Sigmoid colon (tissue), 7 donors: ENCODE results near the gene MED13L. TPM values are rescaled to one million over a fixed set of nuclear protein-coding genes. Genes with fewer than 3 reads are reported as not detected.

Experiments used
- DNase-seq: peaks from one replicate; pipeline ENCODE4 v3.0.0-alpha.2; 2019
- H3K27ac ChIP-seq, 4 donors: fragments of 200-600 bp; sonication (generic); one replicate each; pipeline ENCODE4 v1.5.1; 2016 to 2019; ENCODE audit warnings: mild to moderate bottlenecking in 1 of 4
- H3K27me3 ChIP-seq, 3 donors: fragments of 200-600 bp; sonication (generic); one replicate each; pipeline ENCODE4 v1.5.1; 2019; ENCODE audit warnings: mild to moderate bottlenecking in 1 of 3
- H3K36me3 ChIP-seq, 4 donors: fragments of 200-600 bp; sonication (generic); one replicate each; pipeline ENCODE4 v1.5.1; 2016 to 2019
- H3K4me1 ChIP-seq, 4 donors: fragments of 200-600 bp; sonication (generic); one replicate each; pipeline ENCODE4 v1.5.1; 2017 to 2019
- H3K4me3 ChIP-seq, 4 donors: fragments of 200-600 bp; sonication (generic); one replicate each; pipeline ENCODE4 v1.5.1; 2017 to 2019; ENCODE audit warnings: mild to moderate bottlenecking in 2 of 4, moderate library complexity in 1 of 4
- H3K9me3 ChIP-seq, 4 donors: fragments of 200-600 bp in 3 of 4; sonication (generic) in 3 of 4; one replicate each; pipeline versions ENCODE4 v1.5.1 to v1.6.1; 2013 to 2019
- CTCF ChIP-seq, 4 experiments: fragments of 450-650 bp in 3 of 4; fragments of 200-600 bp in 1 of 4; IDR thresholded peaks; one replicate each; pipeline ENCODE4 v1.5.1; 2016 to 2019; ENCODE audit warnings: antibody characterized with exemption in 4 of 4, mild to moderate bottlenecking in 3 of 4, moderate library complexity in 2 of 4
- EP300 ChIP-seq, 4 donors: sonication (generic); formaldehyde crosslinking; IDR thresholded peaks; one replicate each; pipeline ENCODE4 v1.6.1; 2017; ENCODE audit warnings: antibody characterized with exemption in 4 of 4
- POLR2A ChIP-seq, 2 donors: fragments of 450-650 bp; IDR thresholded peaks; one replicate each; pipeline ENCODE4 v1.6.1; 2016; ENCODE audit warnings: antibody characterized with exemption in 2 of 2, mild to moderate bottlenecking in 2 of 2, moderate library complexity in 2 of 2
- POLR2AphosphoS5 ChIP-seq, 4 donors: sonication (generic); formaldehyde crosslinking; IDR thresholded peaks; one replicate each; pipeline ENCODE4 v1.6.1; 2017; ENCODE audit warnings: antibody characterized with exemption in 4 of 4
- WGBS, 2 donors: extraction: QIAGEN DNeasy Blood & Tissue Kit; methylation state at CpG; one replicate each; pipeline ENCODE4 v1.1.7; 2013; 5-methylcytosine and 5-hydroxymethylcytosine counted together
- intact Hi-C: fragments of 100-400 bp; cut with DNase I; formaldehyde crosslinking; loops from one replicate; pipeline ENCODE4 v1.15.1; 2023
- polyA plus RNA-seq, 3 donors: library from polyadenylated mRNA; stranded (reverse); fragments of 200-250 nt; gene quantifications; one replicate each; pipeline ENCODE4 v1.2.3, GENCODE V29; 2013
- total RNA-seq, 4 donors: library from RNA; depleted of rRNA; stranded (reverse); fragments of >200 nt; gene quantifications; one replicate each; pipeline ENCODE4 v1.1.0, GENCODE V29; 2016
- donor health status: healthy with polysubstance abuse.
- donor health status: Bipolar disorder and iron deficiency.
- donor health status: healthy.

The MED13L gene
- total and polyA plus RNA-seq, 7 donors, result 12.5 to 246 (median 151) TPM

GRCh38 chr12:116318576-116319232 is 41.2 kb upstream of the MED13L start:
- DNase-seq, result peak; percentile 71
- peaks cover 3 to 33% (median 30%) of the 10 kb centered on the region in 4 donors for H3K4me1 ChIP-seq
- H3K27ac ChIP-seq, result peak overlapping the region; percentile 82 to 90 (median 88)
- peak overlapping the region in 3 of 4 donors; percentile 16 to 32 (median 19) for H3K4me3 ChIP-seq
- 80 to 83% methylated on average over 21 of the region's 21 CpGs for WGBS, 2 donors
- TF ChIP-seq POLR2AphosphoS5 (IDR thresholded peaks at IDR 0.05) (peak in 2 of 4 donors; percentile 28 to 44), CTCF (IDR thresholded peaks at IDR 0.05) (no peak), POLR2A (IDR thresholded peaks at IDR 0.05) (no peak), EP300 (IDR thresholded peaks at IDR 0.05) (no peak)
- no peaks in the 10 kb centered on the region for H3K27me3 ChIP-seq
- H3K9me3 ChIP-seq, result no peaks in the 10 kb centered on the region
- H3K36me3 ChIP-seq, result no peaks in the 10 kb centered on the region
- intact Hi-C loops, result loop anchor here (5.0 kb wide), 1 partner anchor 114 kb away; no protein-coding TSS in a partner anchor

- DNase-seq, result peak; percentile 75
- WGBS, 2 donors, result 49 to 80% methylated on average over 23 of the region's 23 CpGs
- H3K27ac ChIP-seq, result peak overlapping the region; percentile 82 to 90 (median 88)
These were observed 40.6 kb upstream of the MED13L start for GRCh38 chr12:116317986-116318575.

GRCh38 chr12:116317139-116317538 is 39.6 kb upstream of the MED13L start:
- H3K9me3 ChIP-seq, result no peaks in the 10 kb centered on the region
- H3K27ac ChIP-seq, result no peak overlapping the region
- H3K4me3 ChIP-seq, result no peak overlapping the region
- TF ChIP-seq EP300 (IDR thresholded peaks at IDR 0.05), result no peak
- no peaks in the 10 kb centered on the region for H3K27me3 ChIP-seq
- no peaks in the 10 kb centered on the region for H3K36me3 ChIP-seq
- DNase-seq, result no peak
- 95 to 96% methylated on average over 4 of the region's 4 CpGs for WGBS, 2 donors
- intact Hi-C loops, result loop anchor here (5.0 kb wide), 1 partner anchor 115 kb away; no protein-coding TSS in a partner anchor
- peaks cover 3 to 33% (median 30%) of the 10 kb centered on the region in 4 donors for H3K4me1 ChIP-seq

More at GRCh38 chr12:116317986-116318575, 40.6 kb upstream of the MED13L start:
- Histone ChIP-seq H3K27me3 (no peaks in the 10 kb centered on the region), H3K9me3 (no peaks in the 10 kb centered on the region), H3K4me3 (peak overlapping the region in 3 of 4 donors; percentile 16 to 32 (median 19)), H3K36me3 (no peaks in the 10 kb centered on the region), H3K4me1 (peaks cover 3 to 33% (median 30%) of the 10 kb centered on the region in 4 donors)
- intact Hi-C loops, result loop anchor here (5.0 kb wide), 1 partner anchor 114 kb away; no protein-coding TSS in a partner anchor
- TF ChIP-seq POLR2A (IDR thresholded peaks at IDR 0.05) (no peak), EP300 (IDR thresholded peaks at IDR 0.05) (no peak), CTCF (IDR thresholded peaks at IDR 0.05) (no peak), POLR2AphosphoS5 (IDR thresholded peaks at IDR 0.05) (no peak)

GRCh38 chr12:116314477-116314876 is 37.0 kb upstream of the MED13L start:
- no peak for DNase-seq
- 69 to 75% methylated on average over 7 of the region's 7 CpGs for WGBS, 2 donors
- intact Hi-C loops, result no loop called here
- no peak for TF ChIP-seq POLR2A (IDR thresholded peaks at IDR 0.05)
- Histone ChIP-seq H3K27ac (no peak overlapping the region), H3K4me3 (no peak overlapping the region), H3K4me1 (peaks cover 3 to 18% (median 17%) of the 10 kb centered on the region in 4 donors), H3K27me3 (no peaks in the 10 kb centered on the region), H3K36me3 (no peaks in the 10 kb centered on the region), H3K9me3 (no peaks in the 10 kb centered on the region)

- Histone ChIP-seq H3K27ac (no peak overlapping the region), H3K36me3 (no peaks in the 10 kb centered on the region), H3K4me1 (peaks cover 0 to 7% (median 6%) of the 10 kb centered on the region in 4 donors), H3K9me3 (no peaks in the 10 kb centered on the region), H3K27me3 (no peaks in the 10 kb centered on the region), H3K4me3 (no peak overlapping the region)
- intact Hi-C loops, result no loop called here
- 90 to 92% methylated on average over 19 of the region's 19 CpGs for WGBS, 2 donors
- TF ChIP-seq POLR2A (IDR thresholded peaks at IDR 0.05) (no peak), EP300 (IDR thresholded peaks at IDR 0.05) (no peak), POLR2AphosphoS5 (IDR thresholded peaks at IDR 0.05) (no peak), CTCF (IDR thresholded peaks at IDR 0.05) (no peak)
- DNase-seq, result no peak
These were observed 35.9 kb upstream of the MED13L start for GRCh38 chr12:116313194-116313927.
